DND-41 (cell line): ENCODE results near the gene CARD19.

Source experiments
- ATAC-seq: fragments of 200-7000 bp; cut with Tn5 transposase; 3 replicates; pipeline ENCODE4 v1.9.1; 2021; ENCODE audit warnings: low read depth; ENCODE audit not compliant: insufficient read depth
- DNase-seq: peaks from one replicate; pipeline ENCODE4 v3.0.0-alpha.2; 2020
- H2AFZ ChIP-seq: 2 replicates; pipeline ENCODE4 v1.6.0; 2012; ENCODE audit warnings: low read depth, low read length
- H3K27ac ChIP-seq: 2 replicates; pipeline ENCODE4 v1.5.1; 2012; ENCODE audit warnings: low read length, inconsistent platforms
- H3K27me3 ChIP-seq: fragments of 200-600 bp; sonication (generic); 2 replicates; pipeline ENCODE4 v1.6.0; 2012; ENCODE audit warnings: low read length, mild to moderate bottlenecking, inconsistent platforms; ENCODE audit not compliant: insufficient read depth, poor library complexity
- H3K36me3 ChIP-seq: 2 replicates; pipeline ENCODE4 v1.5.1; 2012; ENCODE audit warnings: low read length, inconsistent platforms; ENCODE audit not compliant: insufficient read depth
- H3K4me1 ChIP-seq: 2 replicates; pipeline ENCODE4 v1.5.1; 2012; ENCODE audit warnings: mild to moderate bottlenecking, low read length; ENCODE audit not compliant: insufficient read depth
- H3K4me2 ChIP-seq: 2 replicates; pipeline ENCODE4 v1.6.0; 2012; ENCODE audit warnings: mild to moderate bottlenecking, moderate library complexity, low read length, inconsistent platforms; ENCODE audit not compliant: insufficient read depth
- H3K4me3 ChIP-seq, 2 experiments: fragments of 200-600 bp in 1 of 2; shearing (Covaris generic) in 1 of 2; 2 replicates each; pipeline ENCODE4 v1.5.1; 2012 to 2016; ENCODE audit warnings: inconsistent platforms in 2 of 2, low read length in 2 of 2, mild to moderate bottlenecking in 2 of 2, low read depth in 1 of 2, moderate library complexity in 1 of 2
- H3K79me2 ChIP-seq: 2 replicates; pipeline ENCODE4 v1.6.0; 2012; ENCODE audit warnings: low read length, inconsistent platforms; ENCODE audit not compliant: insufficient read depth
- H3K9ac ChIP-seq: 2 replicates; pipeline ENCODE4 v1.6.0; 2012; ENCODE audit warnings: low read depth, mild to moderate bottlenecking, inconsistent platforms, low read length, moderate library complexity
- H3K9me3 ChIP-seq: 2 replicates; pipeline ENCODE4 v1.5.1; 2012; ENCODE audit warnings: low read length, moderate library complexity, mild to moderate bottlenecking, inconsistent platforms; ENCODE audit not compliant: insufficient read depth, severe bottlenecking
- H4K20me1 ChIP-seq: 2 replicates; pipeline ENCODE4 v1.6.0; 2012; ENCODE audit warnings: low read length; ENCODE audit not compliant: insufficient read depth
- EZH2 ChIP-seq: IDR thresholded peaks from 3 replicates; pipeline ENCODE4 v1.6.1; 2012; ENCODE audit warnings: borderline replicate concordance, low read depth, mild to moderate bottlenecking, moderate library complexity, low read length, inconsistent platforms; ENCODE audit not compliant: severe bottlenecking
- TF ChIP-seq, protein P1 (sequence below): IDR thresholded peaks from 2 replicates; pipeline ENCODE4 v1.5.1; 2012; ENCODE audit warnings: borderline replicate concordance, low read length, moderate library complexity, mild to moderate bottlenecking; ENCODE audit not compliant: poor library complexity, severe bottlenecking; ENCODE audit errors: extremely low read depth

CARD19 gene

DNA sequence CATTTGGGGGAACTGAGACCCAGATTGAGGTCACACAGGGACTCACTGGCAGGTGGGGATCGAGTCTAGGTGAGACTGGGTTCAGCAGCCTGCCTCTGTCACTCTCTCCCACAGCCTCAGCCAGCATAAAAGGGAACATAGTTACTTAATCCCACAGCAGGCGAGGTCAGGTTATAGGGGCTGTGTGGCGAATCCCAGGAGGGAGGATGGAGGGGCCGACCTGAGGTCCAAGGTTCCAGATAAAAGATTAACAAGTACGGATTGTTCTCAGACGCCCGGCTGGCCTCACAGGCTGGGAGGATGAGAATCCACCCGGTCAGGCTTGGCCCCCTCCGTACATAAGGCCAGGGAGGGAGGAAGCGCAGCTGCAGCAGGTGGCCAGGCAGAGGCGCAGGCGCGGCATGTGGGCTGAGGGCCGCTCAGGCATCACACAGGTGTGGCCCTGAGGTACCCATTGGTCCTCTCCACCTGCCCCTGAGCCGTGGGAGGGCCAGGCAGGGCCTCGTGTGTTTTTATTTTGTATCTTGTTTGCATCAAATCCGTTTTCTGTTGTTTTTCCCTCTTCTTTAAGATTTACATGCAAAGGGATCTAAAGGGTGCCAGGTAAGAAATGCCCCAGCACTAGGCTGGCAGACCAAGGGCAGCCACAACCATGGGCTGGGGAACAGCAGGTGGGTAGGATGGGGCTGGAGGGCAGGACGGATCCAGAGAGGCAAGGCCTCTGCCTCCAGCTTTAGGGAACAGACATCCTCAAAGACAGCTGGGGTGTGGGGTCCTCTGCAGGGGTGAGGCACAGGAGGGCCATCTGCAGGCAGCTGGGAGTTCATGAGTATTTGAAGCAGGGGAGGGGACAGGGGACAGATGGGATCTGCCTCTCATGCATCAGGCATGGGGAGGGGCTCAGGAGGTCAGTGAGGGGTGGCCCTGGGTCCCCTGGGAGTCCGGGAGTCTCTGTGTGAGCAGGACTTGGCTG, 33.9 kb upstream of the CARD19 start:
- H3K27ac ChIP-seq = peak overlapping the region; percentile 85
- peak; percentile 27 for DNase-seq
- 0 out of 2 replicates have a peak overlapping the region, but pooled peaks have one; percentile 20 for H3K9ac ChIP-seq
- no peak for ATAC-seq
- no peaks in the 10 kb centered on the region for H3K9me3 ChIP-seq
- peaks cover 54% of the 10 kb centered on the region for H3K4me1 ChIP-seq
- TF ChIP-seq EZH2 = no peak
- TF ChIP-seq, protein P1, sequence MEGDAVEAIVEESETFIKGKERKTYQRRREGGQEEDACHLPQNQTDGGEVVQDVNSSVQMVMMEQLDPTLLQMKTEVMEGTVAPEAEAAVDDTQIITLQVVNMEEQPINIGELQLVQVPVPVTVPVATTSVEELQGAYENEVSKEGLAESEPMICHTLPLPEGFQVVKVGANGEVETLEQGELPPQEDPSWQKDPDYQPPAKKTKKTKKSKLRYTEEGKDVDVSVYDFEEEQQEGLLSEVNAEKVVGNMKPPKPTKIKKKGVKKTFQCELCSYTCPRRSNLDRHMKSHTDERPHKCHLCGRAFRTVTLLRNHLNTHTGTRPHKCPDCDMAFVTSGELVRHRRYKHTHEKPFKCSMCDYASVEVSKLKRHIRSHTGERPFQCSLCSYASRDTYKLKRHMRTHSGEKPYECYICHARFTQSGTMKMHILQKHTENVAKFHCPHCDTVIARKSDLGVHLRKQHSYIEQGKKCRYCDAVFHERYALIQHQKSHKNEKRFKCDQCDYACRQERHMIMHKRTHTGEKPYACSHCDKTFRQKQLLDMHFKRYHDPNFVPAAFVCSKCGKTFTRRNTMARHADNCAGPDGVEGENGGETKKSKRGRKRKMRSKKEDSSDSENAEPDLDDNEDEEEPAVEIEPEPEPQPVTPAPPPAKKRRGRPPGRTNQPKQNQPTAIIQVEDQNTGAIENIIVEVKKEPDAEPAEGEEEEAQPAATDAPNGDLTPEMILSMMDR = peak; percentile 27
- no peaks in the 10 kb centered on the region for H3K27me3 ChIP-seq
- H3K4me3 ChIP-seq = no peak overlapping the region
- no peaks in the 10 kb centered on the region for H3K36me3 ChIP-seq
- no peak overlapping the region for H3K4me2 ChIP-seq
- H4K20me1 ChIP-seq = no peaks in the 10 kb centered on the region
- no peaks in the 10 kb centered on the region for H3K79me2 ChIP-seq
- no peak overlapping the region for H2AFZ ChIP-seq

DNA sequence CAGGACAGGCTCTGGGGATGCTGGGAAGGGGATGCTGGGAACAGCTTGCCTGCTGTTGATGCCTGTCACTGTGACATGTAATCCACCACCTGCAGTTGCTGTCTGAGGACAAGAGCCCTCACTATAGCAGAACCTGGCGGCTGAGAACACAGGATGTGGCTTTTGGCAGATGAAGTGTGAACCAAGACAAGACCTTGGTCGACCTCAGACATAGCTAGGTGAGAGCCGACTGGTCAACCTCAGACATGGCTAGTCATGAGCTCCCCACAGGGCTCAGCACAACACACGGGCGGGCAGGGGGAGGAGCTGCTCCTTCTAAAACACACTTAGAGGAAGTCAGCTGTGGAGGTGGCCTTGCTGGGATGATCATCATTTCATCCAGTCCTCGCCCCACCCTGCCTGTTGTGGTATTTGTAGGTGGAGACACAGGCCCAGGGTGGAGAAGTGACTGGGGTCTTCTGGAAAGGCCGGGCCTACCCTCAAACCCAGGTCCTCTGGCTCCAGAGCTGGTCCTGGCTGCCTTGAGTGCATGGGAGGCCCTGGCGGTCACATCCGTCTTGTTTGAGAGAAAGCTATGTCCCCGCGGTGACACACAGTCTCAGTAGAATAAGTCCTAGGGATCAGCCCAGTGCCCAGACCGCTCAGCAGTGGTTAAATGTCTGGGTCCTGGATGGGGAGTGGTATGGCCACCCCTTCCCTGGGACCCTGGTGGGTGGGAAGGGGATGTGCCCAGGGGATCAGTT, 31.5 kb upstream of the CARD19 start:
- Histone ChIP-seq H3K27me3 (no peaks in the 10 kb centered on the region), H3K27ac (peak overlapping the region; percentile 98), H3K9ac (peak overlapping the region; percentile 58), H3K4me1 (peaks cover 54% of the 10 kb centered on the region), H3K9me3 (no peaks in the 10 kb centered on the region), H3K36me3 (no peaks in the 10 kb centered on the region), H2AFZ (peak overlapping the region; percentile 72), H4K20me1 (no peaks in the 10 kb centered on the region), H3K4me3 (peak overlapping the region in 1 of 2 experiments; percentile 43; a peak in 2 of 4 replicates), H3K4me2 (peak overlapping the region; percentile 57), H3K79me2 (no peaks in the 10 kb centered on the region)
- DNase-seq (peak; percentile 96), ATAC-seq (peak; percentile 96)
- TF ChIP-seq EZH2 = no peak
- TF ChIP-seq, protein P1 = no peak

DNA sequence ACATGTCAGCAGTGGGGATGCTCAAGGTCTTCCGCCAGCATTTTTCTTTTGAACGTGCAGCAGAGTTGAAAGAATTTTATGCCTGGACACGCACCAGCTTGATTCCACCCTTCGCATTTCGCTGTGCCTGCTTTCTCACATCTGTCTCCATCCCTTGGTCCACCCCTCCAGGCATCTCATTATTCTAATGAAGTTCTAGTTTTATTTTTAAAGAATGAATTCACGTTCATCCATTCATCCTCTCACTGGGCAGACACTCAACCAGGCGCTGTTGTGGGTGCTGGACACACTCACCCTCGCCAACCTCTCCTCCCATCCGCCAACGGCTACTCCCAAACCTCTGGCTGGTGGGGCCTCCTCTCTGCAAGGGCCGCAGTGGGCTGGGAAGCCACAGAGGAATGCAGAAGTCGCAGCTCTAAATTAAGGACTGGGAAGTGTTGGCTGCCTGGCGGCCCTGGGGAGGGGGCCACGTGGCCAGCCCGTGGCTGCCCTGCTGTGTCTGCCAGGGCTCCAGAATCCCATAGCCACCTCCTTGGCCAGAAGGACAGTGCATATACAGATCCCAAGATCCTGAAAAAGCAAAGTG, 30.8 kb upstream of the CARD19 start:
- TF ChIP-seq, protein P1 = no peak
- TF ChIP-seq EZH2 = no peak
- no peaks in the 10 kb centered on the region for H3K27me3 ChIP-seq
- H4K20me1 ChIP-seq = no peaks in the 10 kb centered on the region
- no peaks in the 10 kb centered on the region for H3K9me3 ChIP-seq
- no peaks in the 10 kb centered on the region for H3K36me3 ChIP-seq
- peak overlapping the region; percentile 98 for H3K27ac ChIP-seq
- H3K79me2 ChIP-seq = no peaks in the 10 kb centered on the region
- H3K9ac ChIP-seq = peak overlapping the region; percentile 58
- ATAC-seq (no peak), DNase-seq (no peak)
- peak overlapping the region in 1 of 2 experiments; percentile 43; a peak in 1 of 4 replicates for H3K4me3 ChIP-seq
- peaks cover 54% of the 10 kb centered on the region for H3K4me1 ChIP-seq
- peak overlapping the region; percentile 72 for H2AFZ ChIP-seq
- H3K4me2 ChIP-seq = peak overlapping the region; percentile 57
